Ascending aorta (tissue), 2 donors: ENCODE measurements around the gene ECHS1. TPM values are rescaled to one million over a fixed set of nuclear protein-coding genes. Genes with fewer than 3 reads are reported as not detected.

Experiments used
- DNase-seq, 2 donors: peaks; one replicate each; pipeline ENCODE4 v3.0.0-alpha.2; 2019; ENCODE audit warnings: low spot score in 2 of 2
- H3K27ac ChIP-seq, 2 donors: fragments of 200-600 bp; sonication (generic); one replicate each; pipeline ENCODE4 v1.5.1; 2016 to 2017; ENCODE audit warnings: mild to moderate bottlenecking in 1 of 2
- H3K27me3 ChIP-seq: fragments of 200-600 bp; sonication (generic); one replicate; pipeline ENCODE4 v1.5.1; 2017
- H3K36me3 ChIP-seq, 2 donors: fragments of 200-600 bp; sonication (generic); one replicate each; pipeline ENCODE4 v1.5.1; 2016
- H3K4me1 ChIP-seq, 2 donors: fragments of 200-600 bp; sonication (generic); one replicate each; pipeline ENCODE4 v1.5.1; 2016 to 2017; ENCODE audit warnings: mild to moderate bottlenecking in 1 of 2
- H3K4me3 ChIP-seq, 2 donors: fragments of 200-600 bp; sonication (generic); one replicate each; pipeline ENCODE4 v1.5.1; 2016 to 2017; ENCODE audit warnings: mild to moderate bottlenecking in 1 of 2
- H3K9me3 ChIP-seq, 2 donors: fragments of 200-600 bp; sonication (generic); one replicate each; pipeline ENCODE4 v1.5.1; 2016
- intact Hi-C: fragments of 100-400 bp; cut with DNase I; formaldehyde crosslinking; loops from one replicate; pipeline ENCODE4 v1.15.1; 2023
- total RNA-seq: library from RNA; depleted of rRNA; stranded (reverse); fragments of >200 nt; gene quantifications from one replicate; pipeline ENCODE4 v1.1.0, GENCODE V29; 2016
- TF ChIP-seq, protein P1 (sequence below), 3 experiments: fragments of 200-600 bp in 2 of 3; fragments of 450-650 bp in 1 of 3; sonication (generic) in 2 of 3; IDR thresholded peaks; one replicate each; pipeline ENCODE4 v1.5.1; 2016 to 2019; ENCODE audit warnings: antibody characterized with exemption in 3 of 3, mild to moderate bottlenecking in 1 of 3, moderate library complexity in 1 of 3

The ECHS1 gene
- total RNA-seq, 1 donor from 2014 or later: 68.0 TPM

DNA sequence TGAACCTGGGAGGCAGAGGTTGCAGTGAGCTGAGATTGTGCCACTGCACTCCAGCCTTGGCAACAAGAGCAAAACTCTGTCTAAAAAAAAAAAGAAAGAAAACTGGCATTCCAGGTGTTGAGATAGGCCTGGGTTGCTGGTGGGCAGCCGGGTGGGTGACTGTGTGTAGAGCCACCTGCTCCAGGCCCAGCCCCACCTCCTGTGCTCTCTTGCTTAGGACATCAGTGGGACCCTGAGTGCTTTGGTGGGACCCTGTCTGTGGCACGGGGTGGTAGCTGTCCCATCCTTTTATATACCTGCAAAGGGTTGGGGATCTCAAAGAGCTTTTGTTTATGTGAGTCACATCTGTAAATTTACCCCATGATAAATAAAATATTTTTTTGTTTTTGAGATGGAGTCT lies 12.1 kb upstream of the ECHS1 start:
- Histone ChIP-seq H3K4me3 (no peak overlapping the region), H3K27me3 (no peaks in the 10 kb centered on the region), H3K27ac (no peak overlapping the region), H3K9me3 (no peaks in the 10 kb centered on the region), H3K4me1 (no peaks in the 10 kb centered on the region), H3K36me3 (peaks cover 0 to 3% of the 10 kb centered on the region in 2 donors)
- TF ChIP-seq, protein P1, sequence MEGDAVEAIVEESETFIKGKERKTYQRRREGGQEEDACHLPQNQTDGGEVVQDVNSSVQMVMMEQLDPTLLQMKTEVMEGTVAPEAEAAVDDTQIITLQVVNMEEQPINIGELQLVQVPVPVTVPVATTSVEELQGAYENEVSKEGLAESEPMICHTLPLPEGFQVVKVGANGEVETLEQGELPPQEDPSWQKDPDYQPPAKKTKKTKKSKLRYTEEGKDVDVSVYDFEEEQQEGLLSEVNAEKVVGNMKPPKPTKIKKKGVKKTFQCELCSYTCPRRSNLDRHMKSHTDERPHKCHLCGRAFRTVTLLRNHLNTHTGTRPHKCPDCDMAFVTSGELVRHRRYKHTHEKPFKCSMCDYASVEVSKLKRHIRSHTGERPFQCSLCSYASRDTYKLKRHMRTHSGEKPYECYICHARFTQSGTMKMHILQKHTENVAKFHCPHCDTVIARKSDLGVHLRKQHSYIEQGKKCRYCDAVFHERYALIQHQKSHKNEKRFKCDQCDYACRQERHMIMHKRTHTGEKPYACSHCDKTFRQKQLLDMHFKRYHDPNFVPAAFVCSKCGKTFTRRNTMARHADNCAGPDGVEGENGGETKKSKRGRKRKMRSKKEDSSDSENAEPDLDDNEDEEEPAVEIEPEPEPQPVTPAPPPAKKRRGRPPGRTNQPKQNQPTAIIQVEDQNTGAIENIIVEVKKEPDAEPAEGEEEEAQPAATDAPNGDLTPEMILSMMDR (IDR thresholded peaks at IDR 0.05): no peak
- intact Hi-C loops: no loop called here
- DNase-seq: no peak

DNA sequence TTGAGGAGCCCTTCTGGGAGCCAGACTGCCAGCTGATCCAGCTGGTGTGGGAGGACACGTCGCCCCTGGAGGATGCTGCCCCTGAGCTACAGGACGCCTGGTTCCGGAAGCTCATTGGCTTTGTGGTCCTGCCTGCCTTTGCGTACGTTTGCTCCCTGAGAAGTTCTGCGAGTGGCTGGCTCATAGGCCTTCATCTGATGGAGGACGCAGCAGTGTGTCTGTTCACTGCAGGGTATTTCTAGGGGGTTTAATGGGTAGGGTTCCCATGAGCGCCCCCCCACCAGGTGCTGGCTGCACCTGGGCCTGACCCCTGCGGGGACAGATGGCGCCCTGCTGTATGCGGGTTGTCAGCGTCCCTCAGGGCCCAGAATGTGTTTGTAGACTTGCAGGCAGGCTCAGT lies 10.9 kb upstream of the ECHS1 start:
- Histone ChIP-seq H3K27ac (no peak overlapping the region), H3K4me1 (peaks cover 0 to 6% of the 10 kb centered on the region in 2 donors), H3K9me3 (no peaks in the 10 kb centered on the region), H3K4me3 (no peak overlapping the region), H3K27me3 (no peaks in the 10 kb centered on the region), H3K36me3 (no peaks in the 10 kb centered on the region)
- DNase-seq: no peak
- intact Hi-C loops: no loop called here
- TF ChIP-seq, protein P1 (IDR thresholded peaks at IDR 0.05): no peak

DNA sequence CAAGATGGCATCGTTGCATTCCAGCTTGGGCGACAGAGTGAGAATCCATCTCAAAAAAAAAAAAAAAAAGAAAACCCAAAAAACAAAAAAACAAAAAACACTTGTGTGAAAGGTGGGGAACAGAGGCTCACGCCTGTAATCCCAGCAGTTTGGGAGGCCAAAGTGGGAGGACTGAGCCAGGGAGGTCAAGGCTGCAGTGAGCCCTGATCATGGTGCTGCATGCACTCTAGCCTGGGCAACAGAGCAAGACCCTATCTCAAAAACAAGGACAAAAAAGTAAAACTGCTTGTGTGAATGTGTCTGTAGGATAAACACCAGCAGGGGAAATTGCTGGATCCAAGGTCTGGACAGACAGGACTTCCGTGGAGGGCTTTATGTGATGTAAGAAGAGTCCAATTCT lies 10.4 kb upstream of the ECHS1 start:
- Histone ChIP-seq H3K9me3 (no peaks in the 10 kb centered on the region), H3K4me3 (no peak overlapping the region), H3K27me3 (no peaks in the 10 kb centered on the region), H3K36me3 (no peaks in the 10 kb centered on the region), H3K27ac (no peak overlapping the region), H3K4me1 (peaks cover 0 to 6% of the 10 kb centered on the region in 2 donors)
- TF ChIP-seq, protein P1 (IDR thresholded peaks at IDR 0.05): no peak
- DNase-seq: no peak
- intact Hi-C loops: no loop called here

DNA sequence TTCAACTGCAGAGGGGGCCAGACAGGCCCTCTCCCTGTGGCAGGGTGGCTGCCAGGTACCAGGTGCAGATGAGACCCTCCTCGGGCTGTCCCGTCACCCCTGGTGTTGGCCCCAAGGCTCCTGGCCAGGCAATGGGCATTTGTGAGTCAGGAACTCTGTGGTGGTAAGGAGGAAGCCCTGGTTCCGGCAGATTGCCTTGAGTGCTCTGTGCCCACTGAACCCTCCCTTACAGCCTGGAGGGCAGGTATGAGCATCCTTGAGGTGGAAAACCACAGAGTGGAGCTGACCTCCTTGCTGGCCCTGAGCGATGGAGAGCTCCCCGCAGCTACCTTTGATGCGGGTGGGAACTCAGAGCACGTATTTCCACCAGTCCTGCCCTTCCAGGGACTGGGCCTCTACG lies 7.9 kb upstream of the ECHS1 start:
- DNase-seq: no peak
- Histone ChIP-seq H3K9me3 (no peaks in the 10 kb centered on the region), H3K4me3 (no peak overlapping the region), H3K36me3 (no peaks in the 10 kb centered on the region), H3K27me3 (no peaks in the 10 kb centered on the region), H3K4me1 (peaks cover 4 to 10% of the 10 kb centered on the region in 2 donors), H3K27ac (no peak overlapping the region)
- TF ChIP-seq, protein P1 (IDR thresholded peaks at IDR 0.05): no peak
- intact Hi-C loops: no loop called here

DNA sequence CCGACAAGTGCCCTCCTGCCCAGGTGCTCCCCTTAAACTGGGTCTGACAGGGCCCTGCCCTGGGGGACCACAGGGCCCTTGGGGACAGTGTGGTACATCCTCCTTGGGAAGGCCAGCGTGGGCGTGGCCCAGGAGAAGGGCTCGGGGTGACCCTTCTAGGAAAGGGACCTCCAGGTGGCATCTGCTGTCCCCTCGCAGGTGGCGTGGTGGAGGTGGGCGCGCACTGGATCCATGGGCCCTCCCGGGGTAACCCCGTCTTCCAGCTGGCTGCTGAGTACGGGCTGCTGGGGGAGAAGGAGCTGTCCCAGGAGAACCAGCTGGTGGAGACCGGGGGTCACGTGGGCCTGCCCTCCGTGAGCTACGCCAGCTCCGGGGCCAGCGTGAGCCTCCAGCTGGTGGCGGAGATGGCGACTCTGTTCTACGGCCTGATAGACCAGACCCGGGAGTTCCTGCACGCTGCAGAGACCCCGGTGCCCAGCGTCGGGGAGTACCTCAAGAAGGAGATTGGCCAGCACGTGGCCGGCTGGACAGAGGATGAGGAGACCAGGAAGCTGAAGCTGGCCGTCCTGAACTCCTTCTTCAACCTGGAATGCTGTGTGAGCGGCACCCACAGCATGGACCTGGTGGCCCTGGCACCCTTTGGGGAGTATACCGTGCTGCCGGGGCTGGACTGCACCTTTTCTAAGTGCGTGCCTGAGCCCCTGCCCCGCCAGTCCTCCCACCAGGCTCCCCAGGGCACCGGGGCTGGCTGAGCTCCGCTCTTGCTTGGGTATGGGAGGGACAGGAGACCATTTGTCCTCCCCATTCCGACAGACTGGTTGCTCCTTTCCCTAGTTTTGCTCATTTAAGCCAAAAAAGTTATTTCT lies 6.9 kb upstream of the ECHS1 start:
- intact Hi-C loops: loop anchor here (1.0 to 10.0 kb wide), 5 partner anchors 14 to 1478 kb away; partner anchors contain the start of genes LRRC27, MTG1, PPP2R2D and STK32C
- H3K36me3 ChIP-seq: no peaks in the 10 kb centered on the region
- H3K27ac ChIP-seq: peak overlapping the region; percentile 35 to 73
- DNase-seq: no peak
- peak overlapping the region; percentile 87 to 98 for H3K4me3 ChIP-seq
- no peaks in the 10 kb centered on the region for H3K27me3 ChIP-seq
- H3K4me1 ChIP-seq: peaks cover 4 to 10% of the 10 kb centered on the region in 2 donors
- TF ChIP-seq, protein P1 (IDR thresholded peaks at IDR 0.05): no peak
- H3K9me3 ChIP-seq: no peaks in the 10 kb centered on the region
